Loucy (cell line): ENCODE data around the gene ITGA11.

Experiments
- H2AFZ ChIP-seq: fragments of 200-600 bp; sonication (generic); 2 replicates; pipeline ENCODE4 v1.6.0; 2016; ENCODE audit warnings: antibody characterized with exemption, mild to moderate bottlenecking, low read length, moderate library complexity
- H3F3A ChIP-seq: fragments of 200-600 bp; 2 replicates; pipeline ENCODE4 v1.6.0; 2016; ENCODE audit warnings: antibody characterized with exemption, low read depth, mild to moderate bottlenecking
- H3K27me3 ChIP-seq: fragments of 200-600 bp; sonication (generic); 2 replicates; pipeline ENCODE4 v1.6.1; 2014; ENCODE audit warnings: low read length, mild to moderate bottlenecking; ENCODE audit not compliant: insufficient read depth, poor library complexity, severe bottlenecking
- H3K36me3 ChIP-seq: fragments of 200-600 bp; sonication (generic); 2 replicates; pipeline ENCODE4 v1.6.1; 2016; ENCODE audit warnings: low read length; ENCODE audit not compliant: insufficient read depth
- H3K4me1 ChIP-seq: fragments of 200-600 bp; sonication (generic); 2 replicates; pipeline ENCODE4 v1.5.1; 2014; ENCODE audit warnings: low read length, mild to moderate bottlenecking; ENCODE audit not compliant: insufficient read depth, poor library complexity, severe bottlenecking
- H3K4me2 ChIP-seq: fragments of 200-600 bp; sonication (generic); 2 replicates; pipeline ENCODE4 v1.6.0; 2014; ENCODE audit warnings: antibody characterized with exemption, low read length, low read depth, mild to moderate bottlenecking; ENCODE audit not compliant: poor library complexity, severe bottlenecking
- H3K4me3 ChIP-seq: fragments of 200-600 bp; sonication (generic); 2 replicates; pipeline ENCODE4 v1.5.1; 2014; ENCODE audit warnings: low read length, mild to moderate bottlenecking, mixed read lengths; ENCODE audit not compliant: poor library complexity, severe bottlenecking
- H3K79me2 ChIP-seq: fragments of 200-600 bp; sonication (generic); 2 replicates; pipeline ENCODE4 v1.6.1; 2014; ENCODE audit warnings: low read length; ENCODE audit not compliant: insufficient read depth
- H3K9ac ChIP-seq: fragments of 200-600 bp; sonication (generic); 2 replicates; pipeline ENCODE4 v1.6.0; 2014; ENCODE audit warnings: mild to moderate bottlenecking, low read depth, low read length, moderate library complexity; ENCODE audit not compliant: poor library complexity, severe bottlenecking
- H3K9me2 ChIP-seq: fragments of 200-600 bp; sonication (generic); replicated peaks from 2 replicates; pipeline ENCODE4 v1.6.1; 2016; ENCODE audit warnings: low read depth, low read length, mixed read lengths
- H3K9me3 ChIP-seq: fragments of 200-600 bp; sonication (generic); 2 replicates; pipeline ENCODE4 v1.6.1; 2014; ENCODE audit warnings: mild to moderate bottlenecking, antibody characterized with exemption, low read length, low read depth; ENCODE audit not compliant: insufficient read depth
- H4K20me1 ChIP-seq: fragments of 200-600 bp; sonication (generic); 2 replicates; pipeline ENCODE4 v1.6.0; 2014; ENCODE audit warnings: antibody characterized with exemption, low read length, mild to moderate bottlenecking; ENCODE audit not compliant: insufficient read depth, poor library complexity, severe bottlenecking
- EZH2phosphoT487 ChIP-seq: fragments of 200-600 bp; IDR thresholded peaks from 2 replicates; pipeline ENCODE4 v1.6.1; 2018; ENCODE audit warnings: antibody characterized with exemption, mild to moderate bottlenecking, moderate library complexity, borderline replicate concordance
- TF ChIP-seq, protein P1 (sequence below): fragments of 200-600 bp; sonication (generic); conservative IDR thresholded peaks from 2 replicates; pipeline ENCODE4 v1.5.1; 2014; ENCODE audit warnings: mild to moderate bottlenecking, antibody characterized with exemption, low read length

Gene ITGA11

GRCh38 chr15:68386587-68387288, 45.2 kb downstream of the ITGA11 start:
- TF ChIP-seq EZH2phosphoT487: no peak
- TF ChIP-seq, protein P1, sequence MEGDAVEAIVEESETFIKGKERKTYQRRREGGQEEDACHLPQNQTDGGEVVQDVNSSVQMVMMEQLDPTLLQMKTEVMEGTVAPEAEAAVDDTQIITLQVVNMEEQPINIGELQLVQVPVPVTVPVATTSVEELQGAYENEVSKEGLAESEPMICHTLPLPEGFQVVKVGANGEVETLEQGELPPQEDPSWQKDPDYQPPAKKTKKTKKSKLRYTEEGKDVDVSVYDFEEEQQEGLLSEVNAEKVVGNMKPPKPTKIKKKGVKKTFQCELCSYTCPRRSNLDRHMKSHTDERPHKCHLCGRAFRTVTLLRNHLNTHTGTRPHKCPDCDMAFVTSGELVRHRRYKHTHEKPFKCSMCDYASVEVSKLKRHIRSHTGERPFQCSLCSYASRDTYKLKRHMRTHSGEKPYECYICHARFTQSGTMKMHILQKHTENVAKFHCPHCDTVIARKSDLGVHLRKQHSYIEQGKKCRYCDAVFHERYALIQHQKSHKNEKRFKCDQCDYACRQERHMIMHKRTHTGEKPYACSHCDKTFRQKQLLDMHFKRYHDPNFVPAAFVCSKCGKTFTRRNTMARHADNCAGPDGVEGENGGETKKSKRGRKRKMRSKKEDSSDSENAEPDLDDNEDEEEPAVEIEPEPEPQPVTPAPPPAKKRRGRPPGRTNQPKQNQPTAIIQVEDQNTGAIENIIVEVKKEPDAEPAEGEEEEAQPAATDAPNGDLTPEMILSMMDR: no peak
- Histone ChIP-seq H3K4me3 (no peak overlapping the region), H3K4me1 (peaks cover 17% of the 10 kb centered on the region)

GRCh38 chr15:68385671-68386586, 46.0 kb downstream of the ITGA11 start:
- no peak overlapping the region for H2AFZ ChIP-seq
- peaks cover 18% of the 10 kb centered on the region for H3K4me1 ChIP-seq
- H3K4me3 ChIP-seq: no peak overlapping the region
- H3F3A ChIP-seq: no peaks in the 10 kb centered on the region
- no peaks in the 10 kb centered on the region for H3K9me2 ChIP-seq
- no peaks in the 10 kb centered on the region for H4K20me1 ChIP-seq
- H3K9me3 ChIP-seq: no peaks in the 10 kb centered on the region; the same call in 1 of the 2 replicates
- H3K79me2 ChIP-seq: no peaks in the 10 kb centered on the region
- TF ChIP-seq EZH2phosphoT487: no peak
- TF ChIP-seq, protein P1: no peak
- H3K4me2 ChIP-seq: no peak overlapping the region
- no peaks in the 10 kb centered on the region for H3K36me3 ChIP-seq
- H3K9ac ChIP-seq: no peak overlapping the region
- H3K27me3 ChIP-seq: no peaks in the 10 kb centered on the region

More at GRCh38 chr15:68386587-68387288, 45.2 kb downstream of the ITGA11 start:
- Histone ChIP-seq H3K9ac (no peak overlapping the region), H3K4me2 (no peak overlapping the region), H4K20me1 (no peaks in the 10 kb centered on the region), H3K9me3 (no peaks in the 10 kb centered on the region; the same call in 1 of the 2 replicates), H3K27me3 (no peaks in the 10 kb centered on the region), H3K9me2 (no peaks in the 10 kb centered on the region), H2AFZ (no peak overlapping the region), H3K36me3 (no peaks in the 10 kb centered on the region), H3K79me2 (no peaks in the 10 kb centered on the region), H3F3A (no peaks in the 10 kb centered on the region)

DNA sequence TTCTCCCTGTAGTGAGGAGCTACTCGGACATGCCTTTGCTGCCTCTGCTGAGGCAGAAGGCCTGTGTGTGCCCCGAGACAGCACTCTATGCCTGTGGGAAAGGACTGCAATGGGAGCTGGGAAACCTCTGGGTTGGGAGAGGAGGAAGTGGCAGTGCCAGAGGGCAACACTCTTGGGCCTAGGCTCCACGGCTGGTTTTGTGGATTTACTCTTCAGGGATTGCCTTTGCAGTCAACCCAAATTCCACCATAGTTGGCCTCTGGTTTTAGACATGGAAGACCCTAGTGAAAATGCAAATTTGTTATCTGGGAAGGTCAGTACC, 46.8 kb downstream of the ITGA11 start:
- Histone ChIP-seq H3K36me3 (no peaks in the 10 kb centered on the region), H3K4me2 (no peak overlapping the region), H3K9ac (no peak overlapping the region), H3K4me3 (no peak overlapping the region), H3F3A (no peaks in the 10 kb centered on the region; the same call in 1 of the 2 replicates), H4K20me1 (no peaks in the 10 kb centered on the region), H3K27me3 (no peaks in the 10 kb centered on the region), H3K79me2 (no peaks in the 10 kb centered on the region), H3K4me1 (peaks cover 18% of the 10 kb centered on the region), H3K9me3 (no peaks in the 10 kb centered on the region; the same call in 1 of the 2 replicates), H3K9me2 (no peaks in the 10 kb centered on the region), H2AFZ (no peak overlapping the region)
- no peak for TF ChIP-seq EZH2phosphoT487
- TF ChIP-seq, protein P1: no peak
